GM21576 (cell line): ENCODE data around the gene ROR1.
A peak's percentile ranks its signal among the peaks of the same experiment; 100 is the strongest.
"Not testable (repeated sequence)": the region's sequence is repeated elsewhere in the genome, so short reads cannot be mapped to it uniquely, and the experiment has no call there.

Experiments
- ATAC-seq: cut with Tn5 transposase; IDR thresholded peaks from one replicate; pipeline ENCODE4 v1.9.1; 2021; ENCODE audit warnings: mild to moderate bottlenecking, moderate library complexity; ENCODE audit not compliant: unreplicated experiment

ROR1 gene

DNA sequence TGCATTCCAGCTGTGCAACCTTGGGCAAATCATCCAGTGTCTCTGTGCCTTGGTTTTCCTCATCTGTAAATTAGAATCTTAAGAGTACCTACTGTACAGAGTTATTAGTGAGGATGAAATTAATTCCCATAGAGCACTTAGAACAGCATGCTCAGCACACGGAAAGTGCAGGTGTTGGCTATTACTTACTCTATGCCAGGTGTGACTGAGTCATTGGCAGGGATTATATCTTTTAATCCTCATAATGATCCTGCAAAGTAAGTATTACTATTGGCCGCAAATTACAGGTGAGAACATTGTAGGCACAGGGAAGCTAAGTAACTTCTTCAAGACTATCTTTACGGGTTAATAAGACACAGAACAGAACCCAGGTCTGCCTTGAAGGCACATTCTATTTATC lies 423.3 kb downstream of the ROR1 start:
- no peak for ATAC-seq

DNA sequence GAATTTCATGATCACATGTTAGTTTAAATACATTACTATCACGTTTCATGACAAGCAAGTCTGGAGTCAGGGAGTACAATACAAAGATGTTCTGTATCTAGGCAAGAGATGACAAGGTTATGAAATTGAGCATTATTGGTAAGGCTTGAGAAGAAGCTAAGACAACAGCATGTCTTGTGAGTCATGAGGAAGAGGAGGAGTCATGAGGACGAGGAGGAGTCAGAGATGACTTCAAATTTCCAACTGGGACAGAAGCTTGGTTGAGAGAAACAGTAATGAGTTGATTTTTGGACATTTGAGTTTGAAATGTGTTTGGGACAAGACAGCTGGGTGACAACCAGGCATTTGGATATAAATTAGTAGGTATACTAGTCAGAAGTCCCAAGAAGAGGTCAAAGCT lies 425.3 kb downstream of the ROR1 start:
- ATAC-seq: no peak

DNA sequence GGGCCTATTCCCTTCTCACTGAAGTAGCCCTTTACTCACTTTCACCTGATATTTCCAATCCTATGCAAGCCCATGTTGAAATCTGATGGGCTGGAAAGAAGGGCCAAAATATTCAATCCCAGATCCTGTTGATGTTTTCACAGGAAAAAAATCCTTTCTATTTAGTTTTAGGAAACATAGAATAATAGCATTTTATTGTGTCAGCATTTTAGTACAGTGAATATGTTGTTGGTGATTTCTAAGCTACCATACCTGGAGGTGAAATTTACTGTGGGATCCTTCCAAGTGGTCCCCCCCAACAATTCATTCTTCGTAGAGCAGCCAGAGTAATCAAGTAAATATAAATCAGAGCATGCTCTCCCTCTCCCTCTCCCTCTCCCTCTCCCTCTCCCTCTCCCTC lies 426.2 kb downstream of the ROR1 start:
- ATAC-seq: no peak

DNA sequence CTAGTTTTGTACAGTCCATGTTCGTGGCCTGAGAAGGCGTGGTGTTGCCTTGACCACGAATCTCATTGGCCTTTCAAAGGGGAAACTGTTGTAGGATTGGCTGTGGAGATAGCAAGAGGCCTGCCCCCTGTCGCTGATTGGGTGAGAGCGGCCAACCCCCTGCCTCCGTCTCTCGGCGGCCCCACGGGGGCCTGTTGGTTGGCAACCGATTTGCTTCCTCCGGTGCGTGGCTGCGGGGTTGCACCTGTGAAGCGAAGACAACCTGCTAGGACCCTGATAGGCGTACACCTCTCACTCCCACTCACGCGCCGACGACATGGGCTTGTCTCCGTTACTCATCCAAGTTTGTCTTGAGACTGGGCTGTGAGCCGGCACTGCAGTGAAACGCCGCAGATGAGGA lies 429.6 kb downstream of the ROR1 start, which contains the start of gene UBE2U:
Gene UBE2U, plus strand, starts transcription at position 204 of the 400 bp plus-strand sequence. CDS start 428 bp downstream, outside the sequence.
- ATAC-seq: no peak

DNA sequence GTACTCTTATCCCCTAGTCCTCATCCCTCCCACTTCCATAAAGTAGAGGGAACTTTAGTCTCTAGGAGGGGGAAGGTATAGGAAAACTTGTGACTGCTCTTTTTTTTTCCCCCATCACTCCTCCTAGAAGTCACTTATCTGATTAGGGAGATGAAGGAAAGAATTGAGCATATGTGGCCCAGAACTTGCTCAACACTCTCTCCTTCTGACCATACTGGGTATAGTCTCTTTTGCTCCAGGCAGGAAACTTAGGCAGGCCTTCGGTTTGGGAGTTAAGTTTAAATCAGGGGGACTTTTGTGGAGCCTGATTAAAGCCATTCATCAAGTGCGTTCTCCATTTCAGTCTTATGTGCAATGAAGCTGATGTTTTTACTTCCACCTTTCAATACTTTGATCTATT lies 435.4 kb downstream of the ROR1 start:
- no peak for ATAC-seq

DNA sequence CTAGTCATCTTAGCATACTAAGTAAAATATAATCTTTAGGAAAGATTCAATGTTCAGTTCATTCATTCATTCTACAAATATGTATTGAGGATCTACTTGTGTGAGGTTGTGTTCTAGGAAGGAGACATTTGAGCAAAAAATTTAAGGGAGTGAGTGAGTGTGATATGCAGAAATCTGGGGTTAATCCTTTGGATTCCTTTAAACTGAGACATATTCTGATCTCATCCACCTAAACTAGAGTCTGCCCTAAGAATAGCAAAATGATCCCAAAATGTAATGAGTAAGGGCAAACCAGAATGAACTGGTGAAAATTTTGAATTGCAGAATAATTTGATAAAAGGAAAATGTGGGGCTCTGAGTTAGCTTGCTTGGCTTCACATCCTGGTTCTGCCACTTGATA lies 438.2 kb downstream of the ROR1 start:
- no peak for ATAC-seq

DNA sequence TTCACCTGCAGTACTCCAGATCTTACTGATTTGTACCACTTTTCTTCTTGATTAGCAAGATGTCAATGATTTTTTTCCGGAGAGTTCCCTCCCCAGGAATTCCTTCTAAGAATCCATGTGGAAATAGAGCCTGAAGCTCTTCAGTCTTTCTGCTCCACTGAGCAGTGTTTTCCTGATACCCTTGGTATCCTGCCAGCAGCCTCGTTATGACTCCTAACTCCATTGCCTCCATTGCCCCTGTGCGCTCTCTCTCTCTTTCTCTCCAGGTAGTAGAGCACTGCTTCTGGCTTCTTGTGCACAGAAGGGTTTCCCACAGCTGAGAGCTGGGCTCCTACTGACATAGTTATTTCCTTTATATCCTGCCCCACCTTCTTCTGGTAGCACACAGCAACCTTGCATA lies 441.8 kb downstream of the ROR1 start:
- ATAC-seq: no peak

DNA sequence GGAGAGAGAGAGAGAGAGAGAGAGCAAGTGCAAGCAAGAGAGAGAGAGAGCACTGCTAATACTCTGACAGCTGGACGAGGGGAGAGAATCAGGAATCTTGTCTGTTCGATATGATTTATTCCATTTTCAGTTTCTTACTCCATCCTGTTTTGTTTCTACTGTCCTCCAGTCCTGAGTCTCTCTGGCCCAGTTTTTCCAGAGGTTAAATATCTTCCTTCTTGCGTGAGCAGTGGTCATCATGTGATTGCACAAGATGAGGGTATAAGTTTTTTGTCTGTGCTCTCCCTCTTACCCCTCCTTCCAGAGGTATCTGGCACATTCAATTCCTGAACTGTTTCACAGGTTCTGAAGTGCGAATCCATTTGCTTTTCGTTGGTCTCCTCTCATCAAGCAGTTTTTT lies 446.4 kb downstream of the ROR1 start:
- ATAC-seq: no peak

DNA sequence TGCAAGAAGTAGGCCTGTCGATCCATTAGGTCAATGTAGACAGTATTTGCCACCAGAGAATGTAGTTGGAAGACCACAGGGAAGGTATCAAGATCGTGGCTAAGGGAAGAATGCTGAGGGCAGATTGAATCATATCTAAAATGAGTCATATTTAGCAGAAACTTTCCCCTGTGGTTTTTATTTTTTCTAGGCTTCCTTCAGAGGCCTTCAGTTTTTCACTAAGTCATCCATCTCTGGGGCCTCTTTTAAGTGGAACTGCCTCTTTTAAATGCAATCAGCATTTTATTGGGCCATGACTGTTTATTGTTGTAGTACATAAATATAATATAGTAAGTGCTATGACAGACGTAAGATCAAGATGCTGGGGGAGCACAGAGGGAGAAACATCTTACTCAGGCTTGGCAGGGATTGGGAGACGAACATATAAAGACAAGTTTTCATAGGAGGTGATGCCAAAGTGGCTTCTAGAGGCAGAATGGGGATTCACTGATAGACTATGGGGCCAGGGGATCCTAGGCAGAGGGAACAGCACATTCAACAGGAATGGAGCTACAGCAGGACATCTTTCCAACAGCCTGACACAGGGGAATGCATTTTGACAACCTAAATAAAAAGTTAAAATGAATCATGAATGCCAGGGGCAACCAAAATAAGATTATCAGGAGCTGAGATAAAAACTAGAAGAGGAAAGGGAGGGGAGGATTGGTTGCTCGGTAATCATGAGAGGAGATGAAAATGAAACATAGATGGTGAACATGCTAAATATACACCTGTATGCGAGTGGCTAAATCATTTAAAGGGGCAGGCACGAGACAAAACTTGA lies 449.7 kb downstream of the ROR1 start:
- peak; percentile 83 for ATAC-seq

DNA sequence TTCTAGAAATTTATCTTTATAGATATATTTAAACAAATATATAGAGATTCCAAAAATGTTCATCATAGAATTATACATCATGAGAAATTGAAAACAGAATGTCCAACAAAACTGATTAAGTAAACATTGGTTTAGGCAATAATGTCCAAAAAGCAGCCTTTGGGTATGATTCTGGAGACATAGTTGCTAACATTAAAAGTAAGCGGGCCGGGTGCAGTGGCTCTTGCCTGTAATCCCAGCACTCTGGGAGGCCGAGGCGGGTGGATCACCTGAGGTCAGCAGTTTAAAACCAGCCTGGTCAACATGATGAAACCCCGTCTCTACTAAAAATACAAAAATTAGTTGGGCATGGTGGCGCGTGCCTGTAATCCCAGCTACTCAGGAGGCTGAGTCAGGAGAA lies 450.4 kb downstream of the ROR1 start:
- ATAC-seq: not testable (repeated sequence)

DNA sequence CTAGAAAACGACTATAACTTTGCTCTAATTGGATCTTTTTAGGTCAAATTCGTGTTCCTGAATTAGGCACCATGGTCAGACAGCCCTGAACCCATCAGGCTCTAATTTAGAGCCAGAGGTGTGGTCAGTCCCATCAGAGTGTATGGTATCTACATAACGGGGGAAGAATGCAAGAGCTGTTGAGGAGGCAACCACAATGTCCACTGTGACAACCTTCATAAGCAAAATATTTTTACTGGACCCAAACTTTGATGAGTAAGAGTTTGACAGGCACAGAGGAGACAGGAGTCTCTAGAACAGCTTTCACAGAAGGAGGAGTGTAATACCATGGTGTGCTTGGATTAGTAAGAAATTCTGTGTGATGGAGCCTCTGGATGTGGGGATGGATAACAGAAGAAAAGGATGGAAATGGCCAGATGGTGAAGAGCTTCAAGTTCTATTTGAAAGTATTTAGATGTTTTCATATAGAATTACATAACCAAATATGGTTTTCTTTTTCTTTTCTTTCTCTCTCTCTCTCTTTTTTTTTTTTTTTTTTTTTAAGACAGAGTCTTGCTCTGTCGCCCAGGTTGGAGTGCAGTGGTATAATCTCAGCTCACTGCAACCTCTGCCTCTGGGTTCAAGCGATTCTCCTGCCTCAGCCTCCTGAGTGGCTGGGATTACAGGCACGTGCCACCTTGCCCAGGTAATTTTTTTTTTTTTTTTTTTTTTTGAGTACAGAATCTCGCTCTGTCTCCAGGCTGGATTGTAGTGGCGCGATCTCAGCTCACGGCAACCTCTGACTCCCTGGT lies 454.5 kb downstream of the ROR1 start:
- ATAC-seq: no peak

DNA sequence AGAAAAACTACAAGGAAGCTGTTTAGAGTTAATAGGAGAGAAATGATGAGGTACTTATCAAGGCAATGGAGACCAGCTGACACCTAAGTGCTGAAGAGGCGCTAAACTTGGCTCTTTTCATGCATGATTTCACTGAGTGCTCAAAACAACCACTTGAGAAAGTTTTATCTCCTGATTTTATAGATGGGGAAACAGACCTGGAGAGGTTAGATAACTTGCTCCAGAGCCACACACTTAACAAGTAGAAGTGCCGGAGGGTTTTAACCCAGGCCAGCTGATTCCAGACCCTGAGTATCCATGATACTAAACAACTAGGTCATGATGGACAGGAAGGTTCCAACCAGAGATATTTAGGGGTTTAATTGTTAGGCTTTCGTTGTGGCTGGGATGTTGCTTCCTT lies 455.5 kb downstream of the ROR1 start:
- no peak for ATAC-seq
